ENCODE measurements around the gene RAB8B. TPM values are rescaled to one million over a fixed set of nuclear protein-coding genes. Genes with fewer than 3 reads are reported as not detected.

RAB8B gene
- total and polyA plus RNA-seq, 3 donors from 2014 or later: 19.3 to 38.7 (median 20.8) TPM

- 85 to 86% methylated on average over 6 of the region's 6 CpGs for WGBS, 2 donors
- Histone ChIP-seq H3K27me3 (no peaks in the 10 kb centered on the region), H3K36me3 (ENCODE audit: low read depth, missing control alignments) (no peaks in the 10 kb centered on the region), H3K27ac (no peak overlapping the region), H3K4me3 (no peak overlapping the region), H3K4me1 (no peaks in the 10 kb centered on the region), H3K9me3 (no peaks in the 10 kb centered on the region)
- TF ChIP-seq CTCF (IDR thresholded peaks at IDR 0.05): no peak
- no peak for TF ChIP-seq POLR2A (IDR thresholded peaks at IDR 0.05)
- intact Hi-C loops (cut with DNase I; ENCODE audit: low total_unique reads): no loop called here
- DNase-seq: no peak
Measured at GRCh38 chr15:63165166-63165859, 24.1 kb upstream of the RAB8B start.

- TF ChIP-seq CTCF (IDR thresholded peaks at IDR 0.05) (no peak), POLR2A (IDR thresholded peaks at IDR 0.05) (no peak)
- intact Hi-C loops (cut with DNase I; ENCODE audit: low total_unique reads): no loop called here
- 90 to 97% methylated on average over 2 of the region's 2 CpGs for WGBS, 2 donors
- H3K36me3 ChIP-seq (ENCODE audit: low read depth, missing control alignments): no peaks in the 10 kb centered on the region
- no peaks in the 10 kb centered on the region for H3K4me1 ChIP-seq
- H3K9me3 ChIP-seq: no peaks in the 10 kb centered on the region
- no peaks in the 10 kb centered on the region for H3K27me3 ChIP-seq
- no peak overlapping the region for H3K27ac ChIP-seq
- DNase-seq: no peak
- H3K4me3 ChIP-seq: no peak overlapping the region
Measured at GRCh38 chr15:63166219-63166618, 23.2 kb upstream of the RAB8B start.

GRCh38 chr15:63169788-63170187 is 19.6 kb upstream of the RAB8B start:
- WGBS, 2 donors: 89 to 96% methylated on average over 2 of the region's 2 CpGs
- Histone ChIP-seq H3K9me3 (no peaks in the 10 kb centered on the region), H3K27me3 (no peaks in the 10 kb centered on the region), H3K4me1 (no peaks in the 10 kb centered on the region), H3K27ac (no peak overlapping the region), H3K4me3 (no peak overlapping the region), H3K36me3 (ENCODE audit: low read depth, missing control alignments) (no peaks in the 10 kb centered on the region)
- intact Hi-C loops (cut with DNase I; ENCODE audit: low total_unique reads): no loop called here
- DNase-seq: no peak
- TF ChIP-seq POLR2A (IDR thresholded peaks at IDR 0.05) (no peak), CTCF (IDR thresholded peaks at IDR 0.05) (no peak)

DNA sequence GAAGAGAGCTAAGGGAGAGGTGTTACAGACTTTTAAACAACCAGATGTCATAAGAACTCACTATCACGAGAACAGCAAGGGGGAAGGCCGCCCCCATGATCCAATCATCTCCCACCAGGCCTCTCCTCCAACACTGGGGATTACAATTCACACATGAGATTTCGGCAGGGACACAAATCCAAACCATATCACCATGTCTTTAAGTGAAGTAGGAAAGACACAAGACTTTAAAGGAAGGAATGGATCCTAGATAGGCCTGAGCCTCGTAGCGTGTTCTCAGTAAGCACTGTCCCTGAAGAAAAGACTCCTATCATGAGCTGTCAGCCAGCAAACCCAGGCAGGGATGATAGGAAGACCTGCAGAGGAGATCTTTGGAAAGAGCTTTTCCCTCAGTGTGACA is 17.0 kb upstream of the RAB8B start:
- intact Hi-C loops (cut with DNase I; ENCODE audit: low total_unique reads): no loop called here
- H3K36me3 ChIP-seq (ENCODE audit: low read depth, missing control alignments): no peaks in the 10 kb centered on the region
- no peak overlapping the region for H3K27ac ChIP-seq
- H3K4me1 ChIP-seq: no peaks in the 10 kb centered on the region
- no peaks in the 10 kb centered on the region for H3K27me3 ChIP-seq
- 89% methylated on average over 5 of the region's 5 CpGs for WGBS, 2 donors
- no peaks in the 10 kb centered on the region for H3K9me3 ChIP-seq
- no peak overlapping the region for H3K4me3 ChIP-seq
- no peak for DNase-seq
- TF ChIP-seq CTCF (IDR thresholded peaks at IDR 0.05) (no peak), POLR2A (IDR thresholded peaks at IDR 0.05) (no peak)

DNA sequence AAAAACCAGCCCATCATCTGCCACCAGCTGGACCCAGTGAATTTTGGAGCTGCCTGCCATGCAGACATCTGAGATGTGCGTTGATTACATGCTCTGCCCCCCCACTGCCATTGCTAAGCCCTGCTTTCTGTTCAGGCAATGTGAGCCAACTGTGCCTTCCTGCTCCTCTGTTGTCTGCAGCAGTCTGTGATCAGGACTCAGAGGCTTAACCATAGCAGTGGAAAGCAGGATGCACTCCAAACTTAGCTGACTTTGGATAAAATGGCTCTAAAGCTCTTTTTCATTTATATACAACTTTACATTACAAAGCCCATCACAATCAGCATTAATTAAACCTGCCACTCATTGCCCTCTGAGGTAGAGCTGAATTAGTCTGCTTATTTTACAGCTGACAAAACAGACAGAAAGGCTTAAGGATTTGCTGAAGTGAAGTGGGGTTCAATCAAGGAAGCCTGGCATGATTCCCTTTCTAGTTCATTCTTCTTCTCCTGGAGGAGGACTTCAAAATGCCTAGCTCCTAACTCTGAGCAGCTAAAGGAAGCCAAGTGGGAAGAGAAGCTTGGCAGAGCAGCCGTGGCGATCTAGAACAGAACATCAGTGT is 16.5 kb upstream of the RAB8B start:
- TF ChIP-seq CTCF (IDR thresholded peaks at IDR 0.05) (no peak), POLR2A (IDR thresholded peaks at IDR 0.05) (no peak)
- WGBS, 2 donors: 65 to 68% methylated on average over 3 of the region's 3 CpGs
- Histone ChIP-seq H3K27me3 (no peaks in the 10 kb centered on the region), H3K27ac (no peak overlapping the region), H3K36me3 (ENCODE audit: low read depth, missing control alignments) (no peaks in the 10 kb centered on the region), H3K4me1 (no peaks in the 10 kb centered on the region), H3K4me3 (no peak overlapping the region), H3K9me3 (no peaks in the 10 kb centered on the region)
- intact Hi-C loops (cut with DNase I; ENCODE audit: low total_unique reads): no loop called here
- no peak for DNase-seq

All from testis (tissue), 3 donors.